Ascending aorta (tissue), 2 donors: ENCODE data around the gene OR10H2. TPM values are rescaled to one million over a fixed set of nuclear protein-coding genes. Genes with fewer than 3 reads are reported as not detected.

ENCODE experiments used
- DNase-seq, 2 donors: peaks; one replicate each; pipeline ENCODE4 v3.0.0-alpha.2; 2019; ENCODE audit warnings: low spot score in 2 of 2
- H3K27ac ChIP-seq, 2 donors: fragments of 200-600 bp; sonication (generic); one replicate each; pipeline ENCODE4 v1.5.1; 2016 to 2017; ENCODE audit warnings: mild to moderate bottlenecking in 1 of 2
- H3K27me3 ChIP-seq: fragments of 200-600 bp; sonication (generic); one replicate; pipeline ENCODE4 v1.5.1; 2017
- H3K36me3 ChIP-seq, 2 donors: fragments of 200-600 bp; sonication (generic); one replicate each; pipeline ENCODE4 v1.5.1; 2016
- H3K4me1 ChIP-seq, 2 donors: fragments of 200-600 bp; sonication (generic); one replicate each; pipeline ENCODE4 v1.5.1; 2016 to 2017; ENCODE audit warnings: mild to moderate bottlenecking in 1 of 2
- H3K4me3 ChIP-seq, 2 donors: fragments of 200-600 bp; sonication (generic); one replicate each; pipeline ENCODE4 v1.5.1; 2016 to 2017; ENCODE audit warnings: mild to moderate bottlenecking in 1 of 2
- H3K9me3 ChIP-seq, 2 donors: fragments of 200-600 bp; sonication (generic); one replicate each; pipeline ENCODE4 v1.5.1; 2016
- intact Hi-C: fragments of 100-400 bp; cut with DNase I; formaldehyde crosslinking; loops from one replicate; pipeline ENCODE4 v1.15.1; 2023
- total RNA-seq: library from RNA; depleted of rRNA; stranded (reverse); fragments of >200 nt; gene quantifications from one replicate; pipeline ENCODE4 v1.1.0, GENCODE V29; 2016
- TF ChIP-seq, protein P1 (sequence below), 3 experiments: fragments of 200-600 bp in 2 of 3; fragments of 450-650 bp in 1 of 3; sonication (generic) in 2 of 3; IDR thresholded peaks; one replicate each; pipeline ENCODE4 v1.5.1; 2016 to 2019; ENCODE audit warnings: antibody characterized with exemption in 3 of 3, mild to moderate bottlenecking in 1 of 3, moderate library complexity in 1 of 3

OR10H2 gene
- total RNA-seq, 1 donor from 2014 or later = not detected

GRCh38 chr19:15717809-15718208 lies 10.0 kb upstream of the OR10H2 start:
- H3K4me1 ChIP-seq = no peaks in the 10 kb centered on the region
- no peaks in the 10 kb centered on the region for H3K36me3 ChIP-seq
- H3K27ac ChIP-seq = no peak overlapping the region
- no peak for DNase-seq
- H3K4me3 ChIP-seq = no peak overlapping the region
- H3K27me3 ChIP-seq = no peaks in the 10 kb centered on the region
- TF ChIP-seq, protein P1, sequence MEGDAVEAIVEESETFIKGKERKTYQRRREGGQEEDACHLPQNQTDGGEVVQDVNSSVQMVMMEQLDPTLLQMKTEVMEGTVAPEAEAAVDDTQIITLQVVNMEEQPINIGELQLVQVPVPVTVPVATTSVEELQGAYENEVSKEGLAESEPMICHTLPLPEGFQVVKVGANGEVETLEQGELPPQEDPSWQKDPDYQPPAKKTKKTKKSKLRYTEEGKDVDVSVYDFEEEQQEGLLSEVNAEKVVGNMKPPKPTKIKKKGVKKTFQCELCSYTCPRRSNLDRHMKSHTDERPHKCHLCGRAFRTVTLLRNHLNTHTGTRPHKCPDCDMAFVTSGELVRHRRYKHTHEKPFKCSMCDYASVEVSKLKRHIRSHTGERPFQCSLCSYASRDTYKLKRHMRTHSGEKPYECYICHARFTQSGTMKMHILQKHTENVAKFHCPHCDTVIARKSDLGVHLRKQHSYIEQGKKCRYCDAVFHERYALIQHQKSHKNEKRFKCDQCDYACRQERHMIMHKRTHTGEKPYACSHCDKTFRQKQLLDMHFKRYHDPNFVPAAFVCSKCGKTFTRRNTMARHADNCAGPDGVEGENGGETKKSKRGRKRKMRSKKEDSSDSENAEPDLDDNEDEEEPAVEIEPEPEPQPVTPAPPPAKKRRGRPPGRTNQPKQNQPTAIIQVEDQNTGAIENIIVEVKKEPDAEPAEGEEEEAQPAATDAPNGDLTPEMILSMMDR (IDR thresholded peaks at IDR 0.05) = no peak
- intact Hi-C loops = no loop called here
- H3K9me3 ChIP-seq = no peaks in the 10 kb centered on the region

DNA sequence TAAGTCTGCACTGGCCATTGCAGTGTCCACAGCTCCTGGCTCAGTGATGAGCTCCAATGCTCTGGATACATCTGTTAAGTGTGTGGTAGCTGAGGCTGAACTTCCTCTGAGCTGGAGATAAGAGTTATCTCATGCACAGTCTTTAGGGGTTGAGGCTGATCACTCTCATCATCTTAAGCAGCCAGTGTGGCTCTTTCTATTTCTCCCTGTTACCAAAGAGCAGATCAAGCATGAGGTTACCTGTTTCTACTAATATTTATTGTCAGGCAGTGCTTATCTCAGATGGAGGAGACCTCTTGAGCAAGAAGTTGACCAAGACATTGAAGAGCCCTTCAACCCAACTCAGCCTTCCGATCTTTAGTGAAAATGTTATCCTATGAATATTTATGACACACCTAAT lies 6.6 kb upstream of the OR10H2 start:
- Histone ChIP-seq H3K4me1 (no peaks in the 10 kb centered on the region), H3K27ac (no peak overlapping the region), H3K4me3 (no peak overlapping the region), H3K9me3 (no peaks in the 10 kb centered on the region), H3K36me3 (no peaks in the 10 kb centered on the region), H3K27me3 (no peaks in the 10 kb centered on the region)
- DNase-seq = no peak
- intact Hi-C loops = no loop called here
- TF ChIP-seq, protein P1 (IDR thresholded peaks at IDR 0.05) = no peak

DNA sequence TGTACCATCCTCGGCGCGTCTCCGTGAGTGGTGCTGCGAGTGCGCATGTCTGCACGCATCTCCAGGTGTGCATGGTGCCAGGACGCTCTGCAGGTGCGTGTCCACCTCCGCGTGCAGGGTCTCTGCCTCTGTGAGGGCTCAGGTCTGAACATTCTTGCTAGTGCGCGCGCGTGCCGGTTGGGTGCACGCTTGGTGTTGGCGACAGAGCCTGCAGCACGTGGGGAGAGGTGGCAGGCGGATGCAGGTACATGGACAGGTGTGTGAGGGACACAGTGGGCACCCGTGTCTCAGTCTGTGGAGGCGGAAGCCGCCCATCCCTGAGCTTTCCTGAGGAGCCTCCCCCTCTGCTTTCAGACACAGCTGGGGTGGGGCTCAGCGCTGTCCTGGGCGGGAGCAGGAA lies 4.9 kb upstream of the OR10H2 start:
- no peaks in the 10 kb centered on the region for H3K36me3 ChIP-seq
- intact Hi-C loops = no loop called here
- no peaks in the 10 kb centered on the region for H3K9me3 ChIP-seq
- H3K27ac ChIP-seq = no peak overlapping the region
- H3K4me1 ChIP-seq = no peaks in the 10 kb centered on the region
- no peak for DNase-seq
- no peaks in the 10 kb centered on the region for H3K27me3 ChIP-seq
- no peak overlapping the region for H3K4me3 ChIP-seq
- TF ChIP-seq, protein P1 (IDR thresholded peaks at IDR 0.05) = no peak

DNA sequence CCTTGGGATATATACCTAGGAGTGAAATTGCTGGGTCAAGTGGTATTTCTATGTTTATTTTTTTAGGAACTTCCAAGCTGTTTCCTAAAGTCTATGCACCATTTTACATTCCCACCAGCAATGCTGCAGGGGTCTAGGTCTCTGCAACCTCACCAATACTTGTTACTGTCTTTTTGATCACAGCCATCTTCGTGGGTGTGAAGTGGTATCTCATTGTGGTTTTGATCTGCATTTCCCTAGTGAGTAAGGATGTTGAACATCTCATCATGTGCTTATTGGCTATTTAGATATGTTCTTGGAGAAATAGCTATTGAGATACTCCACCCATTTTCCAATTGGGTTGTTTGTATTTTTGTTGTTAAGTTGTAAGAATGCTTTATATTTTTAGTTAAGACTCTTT lies 2.7 kb downstream of the OR10H2 start:
- intact Hi-C loops = no loop called here
- TF ChIP-seq, protein P1 (IDR thresholded peaks at IDR 0.05) = no peak
- H3K4me1 ChIP-seq = no peaks in the 10 kb centered on the region
- H3K27me3 ChIP-seq = no peaks in the 10 kb centered on the region
- no peaks in the 10 kb centered on the region for H3K36me3 ChIP-seq
- no peak overlapping the region for H3K4me3 ChIP-seq
- H3K27ac ChIP-seq = no peak overlapping the region
- no peak for DNase-seq
- H3K9me3 ChIP-seq = no peaks in the 10 kb centered on the region

DNA sequence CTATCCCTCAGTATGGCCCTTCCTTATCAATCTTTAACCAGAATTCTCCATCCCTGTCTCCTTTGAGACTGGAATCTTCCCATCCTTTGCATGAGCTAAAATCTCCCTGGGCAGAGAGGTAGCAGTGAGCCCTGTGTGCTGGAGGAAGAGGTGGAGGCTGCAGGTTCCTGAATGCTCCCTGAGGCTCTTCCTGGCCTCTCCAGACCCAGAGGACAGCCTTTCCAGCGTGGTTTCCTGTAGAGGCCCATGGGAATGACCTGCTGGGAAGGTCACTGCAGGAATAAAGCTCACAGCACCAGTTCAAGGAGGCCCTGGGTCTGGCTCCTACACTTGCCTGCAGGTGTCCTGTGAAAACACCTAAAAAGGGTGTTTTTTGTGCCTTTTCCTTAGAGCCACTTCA lies 4.6 kb downstream of the OR10H2 start:
- Histone ChIP-seq H3K4me3 (no peak overlapping the region), H3K27me3 (no peaks in the 10 kb centered on the region), H3K9me3 (no peaks in the 10 kb centered on the region), H3K36me3 (no peaks in the 10 kb centered on the region), H3K27ac (no peak overlapping the region), H3K4me1 (no peaks in the 10 kb centered on the region)
- DNase-seq = no peak
- intact Hi-C loops = no loop called here
- TF ChIP-seq, protein P1 (IDR thresholded peaks at IDR 0.05) = no peak

DNA sequence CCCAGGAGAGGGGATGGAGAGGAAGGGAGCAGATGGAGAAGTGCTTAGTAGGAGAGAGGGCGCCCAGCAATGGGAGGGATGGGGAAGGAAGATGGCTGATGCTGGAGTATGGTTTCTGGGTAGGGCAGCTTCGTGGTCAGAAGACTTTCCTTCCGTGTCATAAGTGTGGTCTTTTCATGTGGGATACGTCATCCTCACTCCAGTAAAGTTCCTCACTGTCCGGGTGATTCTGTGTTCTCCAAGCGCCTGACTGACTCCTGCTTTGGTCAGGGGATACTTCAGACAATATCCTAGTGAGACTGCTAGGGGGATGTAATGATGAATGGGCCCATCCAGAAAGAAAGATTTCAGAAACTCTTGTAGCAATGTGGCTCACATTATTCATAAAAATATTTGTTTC lies 6.1 kb downstream of the OR10H2 start:
- Histone ChIP-seq H3K4me1 (no peaks in the 10 kb centered on the region), H3K27me3 (no peaks in the 10 kb centered on the region), H3K4me3 (no peak overlapping the region), H3K27ac (no peak overlapping the region), H3K9me3 (no peaks in the 10 kb centered on the region), H3K36me3 (no peaks in the 10 kb centered on the region)
- TF ChIP-seq, protein P1 (IDR thresholded peaks at IDR 0.05) = no peak
- no peak for DNase-seq
- intact Hi-C loops = no loop called here
